Mesenchymal stem cell (in vitro differentiated cells and primary cell): ENCODE results near the gene PIN1. TPM values are rescaled to one million over a fixed set of nuclear protein-coding genes. Genes with fewer than 3 reads are reported as not detected.

Source experiments
- small RNA-seq: library from polyadenylated mRNA; stranded (forward); fragments of <200 nt; extraction: miRNeasy Mini kit (QIAGEN cat#:217004); gene quantifications from one replicate; pipeline ENCODE3, GENCODE V24; 2013; ENCODE audit warnings: low read depth

The PIN1 gene

Small RNA genes lying within 50 kb of the gene (small RNA-seq; reads per million reads assigned to genes)
- not detected for gene RF00156
